Activated CD8-positive, alpha-beta memory T cell treated with anti-CD3 and anti-CD28 coated beads, Interleukin-2, amount 10 ng/mL, durations not matched to agents 7 days and 5 days (primary cell): ENCODE data around the gene PADI2. TPM values are rescaled to one million over a fixed set of nuclear protein-coding genes. Genes with fewer than 3 reads are reported as not detected.
"Not testable (repeated sequence)": the region's sequence is repeated elsewhere in the genome, so short reads cannot be mapped to it uniquely, and the experiment has no call there.

Source experiments
- ATAC-seq: fragments of 150-1000 bp; cut with Tn5 transposase; one replicate; pipeline ENCODE4 v1.10.0; 2021; ENCODE audit warnings: moderate library complexity
- CTCF ChIA-PET: fragments of 350-600 bp; sonication (Branson Sonifier 250); formaldehyde crosslinking; loops from one replicate; lab custom pipeline; 2021; ENCODE audit warnings: antibody characterized with exemption; lab: Charles Lee
- DNase-seq: peaks from one replicate; pipeline ENCODE4 v3.0.0-alpha.2; 2020
- H3K27ac Mint-ChIP-seq: one replicate; pipeline ENCODE4 v1.8.0; 2021; ENCODE audit warnings: mild to moderate bottlenecking, mixed read lengths
- H3K27me3 Mint-ChIP-seq: one replicate; pipeline ENCODE4 v1.8.0; 2021; ENCODE audit warnings: mixed read lengths
- H3K36me3 Mint-ChIP-seq: one replicate; pipeline ENCODE4 v1.8.0; 2021; ENCODE audit warnings: mild to moderate bottlenecking, mixed read lengths
- H3K4me1 Mint-ChIP-seq: one replicate; pipeline ENCODE4 v1.8.0; 2021; ENCODE audit warnings: mixed read lengths
- H3K4me3 Mint-ChIP-seq: one replicate; pipeline ENCODE4 v1.8.0; 2021; ENCODE audit warnings: mild to moderate bottlenecking, moderate library complexity, mixed read lengths
- H3K9me3 Mint-ChIP-seq: one replicate; pipeline ENCODE4 v1.8.0; 2022; ENCODE audit warnings: low read depth, mixed read lengths
- total RNA-seq, 2 experiments: library from RNA; stranded (reverse); gene quantifications; one replicate each; pipeline ENCODE4 v1.2.3, GENCODE V29; 2021

Gene PADI2
- total RNA-seq, 2 experiments from 2014 or later = 0.09 to 0.23 TPM

- CTCF ChIA-PET = interaction anchor here (1.0 to 1.7 kb wide), 3 partner anchors 63 to 111 kb away, joined by 3 to 5 read pairs (median 4); no protein-coding TSS in a partner anchor
- not testable (repeated sequence) for DNase-seq, H3K4me3 Mint-ChIP-seq, H3K36me3 Mint-ChIP-seq, H3K9me3 Mint-ChIP-seq, H3K27ac Mint-ChIP-seq
- peak; percentile 43 for ATAC-seq
- Mint-ChIP-seq H3K27me3 (peaks cover 15% of the 10 kb centered on the region), H3K4me1 (peaks cover 14% of the 10 kb centered on the region)
Observed at GRCh38 chr1:17062751-17063150, 56.5 kb downstream of the PADI2 start.

DNA sequence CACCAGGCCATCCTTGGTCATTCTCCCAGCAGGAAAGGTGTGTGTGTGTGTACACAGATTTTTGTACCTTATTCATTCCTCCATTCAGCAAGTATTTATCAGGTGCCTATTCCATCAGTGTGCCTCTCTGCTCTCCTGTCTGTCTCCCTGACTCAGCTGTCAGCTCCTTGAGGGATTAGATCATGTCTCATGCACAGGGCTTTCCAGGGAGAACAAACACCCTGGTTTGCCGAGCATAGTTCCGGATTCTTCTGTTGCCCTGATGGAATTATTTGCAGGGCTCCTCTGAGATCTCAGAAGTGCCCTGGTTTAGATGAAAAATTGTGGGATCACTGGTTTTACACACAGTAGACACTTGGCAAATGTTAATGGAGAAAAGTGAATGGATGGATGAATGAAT is 57.4 kb downstream of the PADI2 start:
- CTCF ChIA-PET = interaction anchor here (0.9 to 1.7 kb wide), 3 partner anchors 13 to 187 kb away, joined by 3 to 4 read pairs (median 4); partner anchors contain the start of gene PADI3

DNA sequence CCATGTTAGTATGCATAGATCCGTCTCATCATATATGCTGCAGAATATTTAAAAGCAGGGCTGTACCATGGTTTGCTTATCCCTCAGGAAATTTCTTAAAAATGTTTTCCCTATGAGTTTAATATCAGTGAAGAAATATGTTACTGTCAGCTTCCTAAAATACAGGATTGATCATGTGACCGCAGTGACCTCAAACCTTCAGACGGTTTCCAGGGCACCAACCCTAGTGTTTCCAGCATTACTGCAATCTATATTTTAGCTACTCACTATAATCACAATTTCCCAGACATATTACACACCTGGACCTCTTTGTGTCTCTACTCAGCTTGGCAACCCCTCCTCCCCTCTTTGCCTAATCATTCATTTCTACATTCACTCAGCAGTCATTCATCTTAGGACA is 57.8 kb downstream of the PADI2 start:
- Mint-ChIP-seq H3K27ac (no peak overlapping the region), H3K4me3 (no peak overlapping the region), H3K36me3 (peaks cover 3% of the 10 kb centered on the region), H3K9me3 (no peaks in the 10 kb centered on the region), H3K4me1 (peaks cover 14% of the 10 kb centered on the region), H3K27me3 (peaks cover 15% of the 10 kb centered on the region)
- DNase-seq (no peak), ATAC-seq (no peak)
- CTCF ChIA-PET = interaction anchor here (0.9 to 1.5 kb wide), 3 partner anchors 14 to 275 kb away, joined by 3 to 4 read pairs (median 3); partner anchors contain the start of gene PADI3

More for the DNA sequence above, 57.4 kb downstream of the PADI2 start:
- peaks cover 15% of the 10 kb centered on the region for H3K27me3 Mint-ChIP-seq
- peaks cover 14% of the 10 kb centered on the region for H3K4me1 Mint-ChIP-seq
- peaks cover 3% of the 10 kb centered on the region for H3K36me3 Mint-ChIP-seq
- no peak overlapping the region for H3K27ac Mint-ChIP-seq
- H3K9me3 Mint-ChIP-seq = no peaks in the 10 kb centered on the region
- ATAC-seq = no peak
- no peak for DNase-seq
- H3K4me3 Mint-ChIP-seq = no peak overlapping the region

DNA sequence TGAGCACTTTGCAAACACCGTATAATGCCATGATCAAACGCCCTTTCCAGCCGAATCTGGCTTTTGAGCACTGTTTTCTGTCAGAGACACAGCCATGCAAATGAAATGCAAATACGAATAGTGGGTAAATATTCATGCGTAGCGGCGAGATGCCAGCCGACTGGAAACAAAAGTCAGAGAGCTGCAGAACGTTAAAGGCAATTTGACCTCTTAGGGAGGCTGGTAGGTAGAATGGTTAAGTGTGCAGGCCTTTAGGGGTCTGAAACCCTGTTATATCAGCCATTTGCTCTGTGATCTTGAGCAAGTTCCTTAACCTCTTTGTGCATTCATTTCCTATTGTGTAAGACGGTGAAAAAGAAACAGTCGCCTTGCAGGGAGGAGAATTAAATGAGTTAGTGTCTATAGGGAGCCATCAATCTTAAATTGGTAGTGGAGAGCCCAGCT is 58.9 kb downstream of the PADI2 start:
- Mint-ChIP-seq H3K27ac (no peak overlapping the region), H3K4me3 (no peak overlapping the region), H3K36me3 (peaks cover 3% of the 10 kb centered on the region), H3K27me3 (peaks cover 15% of the 10 kb centered on the region), H3K9me3 (no peaks in the 10 kb centered on the region), H3K4me1 (peaks cover 14% of the 10 kb centered on the region)
- ATAC-seq (no peak), DNase-seq (no peak)
- CTCF ChIA-PET = interaction anchor here (1.1 to 1.6 kb wide), 5 partner anchors 11 to 276 kb away, joined by 3 to 4 read pairs (median 4); no protein-coding TSS in a partner anchor

DNA sequence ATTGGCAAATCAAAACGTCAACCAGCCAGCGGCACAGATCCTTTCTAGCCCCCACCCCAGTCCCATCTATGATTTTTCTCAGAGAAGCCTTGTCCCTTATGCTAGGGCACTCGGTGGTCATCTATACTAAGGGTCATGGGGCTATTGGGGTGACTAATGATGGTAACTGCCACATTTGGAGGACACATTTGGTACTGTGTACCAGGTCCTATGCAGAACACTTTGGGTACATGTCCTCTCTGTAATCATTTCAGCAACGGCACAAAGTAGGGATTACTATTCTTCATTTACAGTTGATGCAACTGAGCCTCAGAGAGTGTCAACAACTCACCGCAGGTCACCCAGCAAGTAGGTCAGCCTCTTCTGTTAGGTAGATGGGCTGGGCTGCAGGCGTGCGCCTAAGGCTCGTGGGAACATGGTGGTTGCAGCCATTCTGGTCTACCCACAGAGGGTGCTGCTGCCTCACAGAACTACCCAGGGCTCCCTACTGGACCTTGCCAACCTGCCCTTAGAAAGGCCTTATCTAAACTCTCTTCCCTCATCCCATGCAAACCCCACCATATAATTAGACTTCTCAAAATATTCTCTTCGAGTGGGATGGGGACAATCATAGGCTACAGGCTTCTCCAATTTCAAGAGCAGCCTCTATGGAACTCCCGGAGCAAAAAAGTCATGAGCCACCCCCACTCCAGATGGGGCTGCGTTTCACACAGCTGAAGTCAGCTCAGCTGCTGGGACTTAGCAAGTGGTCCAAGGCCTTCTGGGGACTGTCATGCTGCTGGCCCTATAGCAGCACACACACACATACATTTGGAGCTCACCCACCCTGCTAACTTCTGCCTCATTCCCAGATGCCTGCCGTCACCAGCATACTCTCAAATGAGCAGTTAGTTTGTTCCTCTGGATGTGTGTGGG is 59.6 kb downstream of the PADI2 start:
- Mint-ChIP-seq H3K27me3 (peaks cover 15% of the 10 kb centered on the region), H3K36me3 (peaks cover 3% of the 10 kb centered on the region), H3K4me1 (peaks cover 14% of the 10 kb centered on the region), H3K27ac (no peak overlapping the region), H3K9me3 (no peaks in the 10 kb centered on the region), H3K4me3 (no peak overlapping the region)
- CTCF ChIA-PET = interaction anchor here (1.1 to 1.6 kb wide), 5 partner anchors 12 to 277 kb away, joined by 3 to 4 read pairs (median 4); no protein-coding TSS in a partner anchor
- DNase-seq (peak; percentile 67), ATAC-seq (peak; percentile 92)

- Mint-ChIP-seq H3K27me3 (peaks cover 9% of the 10 kb centered on the region), H3K4me3 (no peak overlapping the region), H3K4me1 (peaks cover 14% of the 10 kb centered on the region), H3K36me3 (peaks cover 3% of the 10 kb centered on the region), H3K27ac (no peak overlapping the region), H3K9me3 (no peaks in the 10 kb centered on the region)
- no peak for DNase-seq
- ATAC-seq = no peak
- CTCF ChIA-PET = interaction anchor here (1.1 kb wide), 1 partner anchor 9 kb away, joined by 3 read pairs; no protein-coding TSS in a partner anchor
Observed at GRCh38 chr1:17056551-17056950, 62.7 kb downstream of the PADI2 start.

DNA sequence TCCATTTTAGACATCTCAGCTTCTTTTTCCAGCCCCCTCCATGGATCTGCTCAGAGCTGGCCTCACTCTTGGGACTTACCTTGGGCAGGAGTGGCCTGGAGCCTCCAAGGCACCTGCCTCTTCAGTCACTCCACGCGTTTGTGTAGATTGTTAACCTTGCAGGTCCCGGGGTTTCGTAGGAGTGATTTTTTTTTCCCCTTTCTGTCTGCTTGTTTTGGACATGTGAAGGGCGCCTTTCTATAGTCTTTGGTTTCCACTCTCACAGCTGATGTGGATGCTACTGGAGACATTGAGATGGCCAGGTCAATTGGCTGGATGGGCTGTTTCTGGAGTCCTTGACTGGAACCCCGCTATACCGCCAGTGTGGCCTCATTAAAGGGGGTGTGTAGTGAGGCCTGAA is 63.5 kb downstream of the PADI2 start:
- H3K9me3 Mint-ChIP-seq = no peaks in the 10 kb centered on the region
- peaks cover 8% of the 10 kb centered on the region for H3K27me3 Mint-ChIP-seq
- no peak for DNase-seq
- H3K27ac Mint-ChIP-seq = no peak overlapping the region
- CTCF ChIA-PET = interaction anchor here (0.7 kb wide), 1 partner anchor 20 kb away, joined by 3 read pairs; no protein-coding TSS in a partner anchor
- H3K4me1 Mint-ChIP-seq = peaks cover 21% of the 10 kb centered on the region
- H3K4me3 Mint-ChIP-seq = peak overlapping the region; percentile 28
- peaks cover 8% of the 10 kb centered on the region for H3K36me3 Mint-ChIP-seq
- ATAC-seq = no peak

DNA sequence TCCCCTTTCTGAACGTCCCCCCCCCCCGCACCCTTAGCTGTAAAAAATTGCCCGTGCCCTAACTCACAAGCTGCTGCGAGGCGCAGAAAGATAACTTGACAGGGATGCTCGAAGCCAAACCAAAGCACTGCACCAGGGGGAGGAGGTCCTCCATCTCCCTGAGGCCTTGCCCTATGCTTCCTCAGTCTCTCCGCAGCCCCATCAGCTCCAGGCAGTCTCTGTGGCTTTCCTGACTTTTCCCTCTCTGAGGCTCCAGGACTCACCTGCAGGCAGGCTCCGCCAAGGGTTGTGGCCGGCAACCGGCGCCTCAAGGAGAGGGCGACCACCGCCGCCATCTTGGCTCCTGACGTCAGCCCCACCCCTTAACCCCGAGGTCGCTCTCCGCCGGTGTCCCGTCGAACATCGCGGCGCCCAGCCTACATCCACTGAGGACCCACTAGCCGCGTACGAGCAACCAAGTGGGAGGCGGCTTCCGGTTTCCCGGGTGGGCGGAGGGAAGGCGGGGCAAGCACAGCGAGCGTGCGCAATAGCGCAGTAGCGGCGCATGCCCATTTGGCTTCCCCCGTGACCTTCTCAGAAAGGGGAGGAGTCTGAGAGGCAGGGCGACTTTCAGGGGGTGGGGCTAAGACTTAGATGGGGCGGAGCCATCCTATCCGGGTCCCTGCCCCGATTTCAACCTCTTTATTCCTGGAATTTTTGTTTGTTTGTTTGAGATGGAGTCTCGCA is 65.4 kb downstream of the PADI2 start, which contains the start of gene SDHB:
SDHB (minus strand) TSS at position 348 of the 726 bp plus-strand sequence; CDS start at position 335, 13 bp downstream.
- H3K4me1 Mint-ChIP-seq = peaks cover 22% of the 10 kb centered on the region
- peaks cover 5% of the 10 kb centered on the region for H3K27me3 Mint-ChIP-seq
- ATAC-seq = peak; percentile 99
- CTCF ChIA-PET = interaction anchor here (0.8 kb wide), 1 partner anchor 93 kb away, joined by 4 read pairs; no protein-coding TSS in a partner anchor
- no peaks in the 10 kb centered on the region for H3K9me3 Mint-ChIP-seq
- H3K27ac Mint-ChIP-seq = peak within 1 kb of the TSS; percentile 97
- peak within 1 kb of the TSS; percentile 89 for H3K4me3 Mint-ChIP-seq
- H3K36me3 Mint-ChIP-seq = peaks cover 13% of the 10 kb centered on the region
- peak; percentile 100 for DNase-seq

DNA sequence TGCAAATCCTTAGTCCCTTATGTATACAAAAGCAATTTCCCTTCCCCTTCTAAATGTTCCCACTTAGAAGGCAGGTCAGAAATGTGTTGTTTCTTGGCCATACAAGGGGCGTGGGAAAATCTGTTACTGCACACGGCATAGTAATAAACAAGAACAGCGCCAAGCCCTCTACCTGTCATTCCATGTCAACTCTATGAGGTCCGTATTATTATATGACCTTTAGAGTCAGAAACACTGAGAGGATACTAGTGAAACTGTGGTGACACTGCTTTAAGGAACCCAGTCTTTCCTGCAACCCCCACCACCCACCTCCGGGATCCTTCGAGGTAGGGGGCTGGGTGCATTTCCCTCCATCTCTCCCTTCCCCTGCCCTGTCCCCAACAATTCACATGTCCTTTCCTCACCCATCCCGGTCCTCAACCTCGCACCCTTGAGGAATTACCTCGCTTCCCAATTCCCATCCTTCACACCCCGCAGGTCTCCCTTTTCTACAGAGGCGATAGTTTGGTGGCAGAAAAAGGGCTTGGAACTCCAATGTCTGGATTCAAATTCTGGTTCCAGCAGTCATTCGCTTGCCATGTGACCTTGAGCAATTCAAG is 66.1 kb downstream of the PADI2 start:
- DNase-seq (no peak), ATAC-seq (no peak)
- peak overlapping the region; percentile 97 for H3K27ac Mint-ChIP-seq
- peaks cover 22% of the 10 kb centered on the region for H3K4me1 Mint-ChIP-seq
- peaks cover 2% of the 10 kb centered on the region for H3K27me3 Mint-ChIP-seq
- H3K4me3 Mint-ChIP-seq = peak overlapping the region; percentile 89
- CTCF ChIA-PET = interaction anchor here (0.8 to 2.0 kb wide), 3 partner anchors 13 to 93 kb away, joined by 3 to 6 read pairs (median 4); no protein-coding TSS in a partner anchor
- no peaks in the 10 kb centered on the region for H3K9me3 Mint-ChIP-seq
- peaks cover 13% of the 10 kb centered on the region for H3K36me3 Mint-ChIP-seq

GRCh38 chr1:17052641-17053040 is 66.6 kb downstream of the PADI2 start:
- ATAC-seq = no peak
- Mint-ChIP-seq H3K4me3 (peak overlapping the region; percentile 89), H3K36me3 (peaks cover 13% of the 10 kb centered on the region), H3K27me3 (no peaks in the 10 kb centered on the region), H3K27ac (peak overlapping the region; percentile 34), H3K9me3 (no peaks in the 10 kb centered on the region), H3K4me1 (peaks cover 27% of the 10 kb centered on the region)
- DNase-seq = no peak
- CTCF ChIA-PET = interaction anchor here (1.0 to 2.0 kb wide), 4 partner anchors 12 to 101 kb away, joined by 3 to 8 read pairs (median 4); no protein-coding TSS in a partner anchor

DNA sequence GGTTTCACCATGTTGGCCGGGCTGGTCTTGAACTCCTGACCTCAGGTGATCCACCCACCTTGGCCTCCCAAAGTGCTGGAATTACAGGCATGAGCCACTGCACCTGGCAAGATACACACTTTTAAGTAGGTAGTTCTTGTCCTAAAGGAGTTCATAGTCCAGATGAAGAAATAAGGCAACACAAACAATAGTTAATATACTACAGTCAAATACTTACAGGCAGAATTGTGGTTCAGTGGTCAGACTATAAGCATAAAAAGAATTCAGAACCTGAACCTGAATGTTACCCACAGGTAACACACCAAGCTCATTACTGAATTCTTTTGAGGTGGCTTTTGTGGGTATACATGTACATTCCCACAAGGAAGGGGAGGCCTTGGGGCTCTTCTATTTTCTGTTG is 67.2 kb downstream of the PADI2 start:
- no peak for ATAC-seq
- CTCF ChIA-PET = interaction anchor here (0.7 to 2.0 kb wide), 5 partner anchors 12 to 103 kb away, joined by 3 to 8 read pairs (median 3); no protein-coding TSS in a partner anchor
- H3K27ac Mint-ChIP-seq = peak overlapping the region; percentile 34

DNA sequence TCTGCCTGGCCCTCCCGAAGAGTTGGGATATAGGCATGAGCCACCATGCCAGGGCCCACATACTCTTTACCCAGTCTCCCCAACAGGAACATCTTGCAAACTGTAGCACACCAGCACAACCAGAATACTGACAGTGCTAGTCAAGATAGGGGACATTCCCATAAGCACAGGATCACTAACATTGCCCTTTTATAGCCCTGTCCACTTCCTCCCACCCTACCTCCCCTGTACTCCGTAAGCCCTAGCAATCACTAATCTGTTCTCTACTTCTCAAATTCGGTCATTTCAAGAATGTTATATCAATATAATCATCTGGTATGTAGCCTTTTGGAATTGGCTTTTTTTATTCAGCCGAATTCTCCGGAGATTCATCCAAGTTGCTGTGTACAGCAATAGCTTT is 71.3 kb downstream of the PADI2 start:
- Mint-ChIP-seq H3K27ac (no peak overlapping the region), H3K4me3 (no peak overlapping the region), H3K9me3 (no peaks in the 10 kb centered on the region), H3K36me3 (peaks cover 22% of the 10 kb centered on the region), H3K27me3 (no peaks in the 10 kb centered on the region), H3K4me1 (peaks cover 32% of the 10 kb centered on the region)
- ATAC-seq = no peak
- CTCF ChIA-PET = interaction anchor here (0.6 to 5.3 kb wide), 3 partner anchors 65 to 427 kb away, joined by 3 to 33 read pairs (median 3); no protein-coding TSS in a partner anchor
- no peak for DNase-seq

More for the DNA sequence above, 67.2 kb downstream of the PADI2 start:
- peaks cover 27% of the 10 kb centered on the region for H3K4me1 Mint-ChIP-seq
- H3K36me3 Mint-ChIP-seq = peaks cover 13% of the 10 kb centered on the region
- no peaks in the 10 kb centered on the region for H3K9me3 Mint-ChIP-seq
- H3K27me3 Mint-ChIP-seq = no peaks in the 10 kb centered on the region
- H3K4me3 Mint-ChIP-seq = peak overlapping the region; percentile 61
- DNase-seq = no peak
